M059J (cell line): Measurements from ENCODE around the gene ASIC2. TPM values are rescaled to one million over a fixed set of nuclear protein-coding genes. Genes with fewer than 3 reads are reported as not detected.
A peak's percentile ranks its signal among the peaks of the same experiment; 100 is the strongest.

Experiments
- DNase-seq: peaks from one replicate; pipeline ENCODE4 v3.0.0-alpha.2; 2012; ENCODE audit warnings: low read depth
- total RNA-seq: library from RNA; depleted of rRNA; stranded (reverse); fragments of >200 nt; shearing (Covaris generic); gene quantifications from 2 replicates; pipeline ENCODE4 v1.2.3, GENCODE V29; 2014

The ASIC2 gene
- total RNA-seq, 1 experiment from 2014 or later = not detected

DNA sequence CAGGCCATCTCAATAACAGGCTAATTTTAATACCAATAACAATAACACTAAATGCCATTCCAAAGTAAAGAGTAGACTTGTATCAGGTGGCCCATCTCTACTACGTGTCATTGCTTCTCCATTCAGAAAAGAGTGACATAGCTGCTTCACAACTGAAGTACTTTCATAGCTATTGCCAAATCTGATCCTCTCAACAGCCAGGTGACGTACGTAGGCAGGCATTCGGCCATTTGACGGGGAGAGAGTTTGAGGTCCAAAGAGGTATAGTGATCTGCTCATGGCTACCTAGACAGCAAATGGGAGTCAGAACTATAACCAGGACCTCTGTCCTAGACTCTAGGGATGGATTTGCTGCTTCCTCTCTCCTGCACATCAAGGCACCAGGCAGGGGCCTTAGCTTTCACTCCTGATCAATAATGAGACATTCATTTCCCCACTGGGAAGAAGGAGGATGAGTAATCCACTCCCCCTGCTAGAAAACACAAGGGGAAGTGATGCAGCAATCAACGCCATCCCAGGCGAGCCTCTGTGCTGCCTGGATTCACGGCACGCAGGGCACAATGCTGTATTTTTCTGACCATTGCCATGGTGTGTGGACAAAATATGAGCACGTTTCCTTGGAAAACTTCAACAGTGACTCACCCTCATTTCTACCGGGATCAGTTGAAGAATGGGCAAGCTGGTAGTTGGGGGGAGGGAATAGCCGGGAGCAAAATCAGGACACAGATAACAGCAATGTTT, 220.5 kb downstream of the ASIC2 start:
- peak; percentile 90 for DNase-seq

DNA sequence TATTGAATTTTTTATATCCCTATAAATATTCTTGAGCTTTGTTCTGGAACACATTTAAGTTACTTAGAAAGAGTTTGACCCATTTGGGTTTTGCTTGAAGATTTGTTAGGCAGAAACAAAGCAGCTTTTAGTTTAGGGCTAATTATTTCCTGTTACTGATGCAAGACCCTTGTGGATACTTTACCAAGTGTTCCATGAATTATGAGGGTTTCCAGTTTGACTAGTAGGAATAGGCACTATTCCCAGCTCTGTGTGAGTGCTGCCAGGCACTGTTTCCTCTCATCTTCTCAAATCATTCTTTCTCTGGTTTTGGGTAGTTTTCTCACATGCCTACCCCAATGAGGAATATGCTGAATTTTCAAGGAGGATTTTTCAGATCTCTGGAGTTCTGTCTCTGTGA, 221.4 kb downstream of the ASIC2 start:
- DNase-seq = no peak

DNA sequence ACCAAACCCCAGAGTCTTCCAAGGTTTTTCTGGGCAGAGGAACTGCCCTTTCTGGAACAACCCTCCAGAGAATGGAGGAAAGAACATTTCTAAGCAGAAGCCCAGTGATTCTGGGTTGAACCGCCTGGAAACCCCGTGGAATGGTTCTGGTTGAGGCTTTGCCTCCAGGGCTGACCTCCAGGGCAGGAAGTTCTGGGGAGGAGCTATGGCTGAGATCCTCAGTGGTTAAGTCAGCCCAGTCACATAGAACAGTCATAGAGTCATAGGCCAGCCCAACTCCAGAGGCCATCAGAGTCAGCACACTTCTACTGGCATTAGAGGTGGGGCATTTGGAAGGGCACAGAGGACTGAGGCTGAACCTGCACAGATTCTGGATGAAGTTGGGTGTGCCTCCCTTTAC, 235.5 kb downstream of the ASIC2 start:
- peak; percentile 67 for DNase-seq

DNA sequence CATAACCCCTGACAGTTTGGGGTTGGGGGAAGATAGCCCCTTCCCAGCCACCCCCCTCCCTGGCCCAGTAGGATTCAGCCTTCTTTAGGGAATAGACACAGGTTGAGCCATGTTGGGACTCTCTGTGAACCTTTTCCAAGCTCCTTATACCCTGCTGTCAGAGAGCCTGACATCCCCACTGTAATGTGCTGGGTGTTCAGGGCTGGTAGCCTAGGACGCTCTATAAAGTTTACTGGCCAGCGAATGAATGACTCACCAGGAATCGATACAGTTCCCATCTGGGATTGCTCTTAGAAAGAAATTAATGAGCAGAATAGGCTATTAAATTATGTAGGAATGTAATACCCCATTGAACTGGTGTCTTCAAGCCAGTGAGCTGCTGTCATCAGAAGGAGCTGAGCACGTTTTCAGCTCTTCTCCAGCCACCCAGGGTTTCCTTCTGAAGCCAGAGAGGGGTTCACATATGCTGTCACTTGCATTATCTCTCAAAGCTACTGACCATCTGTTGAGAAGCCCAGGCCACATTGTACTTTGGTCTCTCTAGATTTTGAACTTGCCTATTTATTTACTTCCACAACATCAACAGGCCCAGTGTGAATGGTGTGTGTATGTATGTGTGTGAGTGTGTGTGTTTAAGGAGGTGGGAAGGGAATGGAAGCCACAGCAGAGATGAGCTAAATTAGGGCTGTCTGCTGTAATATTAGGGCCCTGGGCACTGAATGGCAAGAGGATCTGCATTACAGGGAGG, 236.5 kb downstream of the ASIC2 start:
- peak; percentile 33 for DNase-seq

DNA sequence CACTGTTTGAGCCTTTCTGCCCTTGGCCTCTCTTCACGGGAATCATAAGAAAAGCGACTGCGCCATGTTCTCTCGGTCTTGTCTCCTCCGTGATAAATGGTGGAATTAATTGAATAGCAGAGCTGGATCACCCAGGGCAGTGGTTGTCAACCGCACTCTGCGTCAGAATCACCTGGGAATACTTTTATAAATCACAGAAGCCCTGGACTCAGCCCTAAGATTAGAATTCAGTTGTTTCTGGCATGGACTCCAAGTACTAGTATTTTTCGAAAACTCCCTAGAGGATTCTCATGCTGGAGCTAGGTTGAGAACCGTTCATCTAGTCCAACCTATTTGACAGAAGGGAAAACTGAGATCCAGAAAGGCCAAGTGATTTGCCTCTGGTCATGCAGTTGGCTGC, 237.3 kb downstream of the ASIC2 start:
- DNase-seq = peak; percentile 22

DNA sequence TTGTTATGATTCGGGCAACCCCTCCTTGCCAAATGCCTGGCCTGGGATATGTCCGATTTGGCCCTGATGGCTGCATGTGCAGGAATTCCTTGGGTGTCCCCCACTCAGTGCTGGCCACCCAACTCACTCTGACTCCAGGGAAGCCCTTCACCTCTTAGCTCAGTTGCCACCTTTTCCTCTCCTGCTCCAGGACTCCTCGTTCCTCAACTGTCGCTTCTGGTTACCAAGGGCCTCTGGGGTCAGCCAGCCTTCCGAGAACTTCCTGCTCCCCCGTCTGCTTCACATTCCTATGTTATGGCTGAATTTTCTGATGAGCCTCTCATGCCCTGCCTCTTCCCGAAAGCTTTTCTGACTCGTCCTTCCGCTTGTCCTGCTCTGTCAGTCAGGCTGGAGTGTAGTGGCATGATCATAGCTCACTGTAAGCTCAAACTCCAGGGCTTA, 237.9 kb downstream of the ASIC2 start:
- peak; percentile 42 for DNase-seq

DNA sequence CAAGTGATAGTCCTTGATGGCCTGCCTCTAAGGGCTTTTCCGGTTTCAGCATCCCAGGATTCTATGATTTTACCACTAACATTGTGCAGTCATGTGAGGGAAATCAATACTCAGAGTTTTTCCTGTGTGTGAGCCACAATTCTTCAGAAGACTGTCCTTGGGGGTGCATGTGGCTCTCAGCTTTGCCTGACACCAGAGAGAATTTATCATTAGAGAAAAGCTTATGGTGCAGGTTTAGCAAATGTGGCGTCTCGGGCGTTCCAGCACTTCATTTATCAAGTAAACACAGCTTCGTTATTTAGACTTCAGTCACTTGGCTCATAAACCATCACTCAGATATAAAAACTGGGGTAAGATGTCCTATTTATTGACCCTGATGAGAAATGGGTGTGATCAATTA, 238.7 kb downstream of the ASIC2 start:
- DNase-seq = no peak

DNA sequence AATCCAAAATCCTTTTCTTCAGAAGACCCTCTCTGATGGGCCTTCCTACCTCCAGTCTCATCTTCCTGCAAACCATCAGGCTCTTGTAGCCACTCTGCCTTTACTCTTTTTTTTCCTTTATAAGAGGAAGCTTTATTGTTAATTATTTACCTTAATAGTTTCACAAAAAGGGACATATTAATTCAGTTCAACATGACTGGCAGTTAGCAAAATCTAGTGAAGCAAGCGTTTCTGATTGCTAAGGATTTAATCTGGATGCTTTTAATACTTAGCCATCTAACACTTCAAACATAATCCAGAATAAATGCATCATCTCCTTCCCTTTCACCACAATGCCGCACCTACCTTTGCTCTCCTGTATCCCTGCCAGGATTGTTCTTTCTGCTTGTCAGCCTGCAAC, 239.4 kb downstream of the ASIC2 start:
- DNase-seq = no peak

DNA sequence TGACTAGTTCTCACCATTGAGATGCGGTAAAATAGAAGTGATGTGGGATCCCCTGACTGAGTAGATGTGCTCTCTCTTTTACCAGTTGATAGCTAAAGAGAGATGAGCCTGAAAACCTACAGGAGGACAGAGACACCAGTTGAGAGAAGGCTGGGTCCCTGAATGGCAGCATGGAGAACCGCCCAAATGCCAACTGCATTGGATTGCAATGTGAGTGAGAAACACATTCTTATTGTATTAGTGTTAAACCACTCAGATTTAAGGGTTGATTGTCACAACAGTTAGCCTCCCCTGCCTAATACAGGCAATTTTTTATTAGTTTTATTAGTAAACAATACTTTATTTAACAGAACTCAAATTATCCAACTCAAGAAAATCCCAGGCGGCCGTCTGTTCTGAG, 240.2 kb downstream of the ASIC2 start:
- peak; percentile 43 for DNase-seq

DNA sequence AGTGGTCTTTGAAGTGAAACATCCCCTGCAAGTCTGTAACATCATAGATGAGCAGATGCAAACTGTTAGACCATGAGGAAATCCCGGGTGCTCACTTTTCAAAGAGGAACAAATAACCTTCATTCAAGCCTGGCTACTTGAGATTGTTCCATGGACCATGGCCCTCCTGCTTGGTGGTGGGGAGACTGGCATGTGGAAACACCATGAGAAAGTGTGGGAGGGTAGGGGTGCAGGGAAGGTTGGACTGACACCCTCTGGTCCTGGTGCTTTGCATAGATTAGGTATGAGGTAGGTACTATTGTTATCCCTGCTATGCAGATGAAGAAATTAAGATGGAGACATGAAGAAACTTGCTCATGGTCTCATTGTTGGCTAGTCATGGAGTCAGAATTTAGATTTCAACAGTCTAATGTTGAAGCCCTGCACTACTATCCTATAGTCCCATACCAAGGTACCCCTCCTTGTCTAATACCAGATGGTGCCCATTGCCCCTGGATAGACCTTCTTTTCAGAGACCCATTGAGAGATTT, 242.4 kb downstream of the ASIC2 start:
- no peak for DNase-seq

DNA sequence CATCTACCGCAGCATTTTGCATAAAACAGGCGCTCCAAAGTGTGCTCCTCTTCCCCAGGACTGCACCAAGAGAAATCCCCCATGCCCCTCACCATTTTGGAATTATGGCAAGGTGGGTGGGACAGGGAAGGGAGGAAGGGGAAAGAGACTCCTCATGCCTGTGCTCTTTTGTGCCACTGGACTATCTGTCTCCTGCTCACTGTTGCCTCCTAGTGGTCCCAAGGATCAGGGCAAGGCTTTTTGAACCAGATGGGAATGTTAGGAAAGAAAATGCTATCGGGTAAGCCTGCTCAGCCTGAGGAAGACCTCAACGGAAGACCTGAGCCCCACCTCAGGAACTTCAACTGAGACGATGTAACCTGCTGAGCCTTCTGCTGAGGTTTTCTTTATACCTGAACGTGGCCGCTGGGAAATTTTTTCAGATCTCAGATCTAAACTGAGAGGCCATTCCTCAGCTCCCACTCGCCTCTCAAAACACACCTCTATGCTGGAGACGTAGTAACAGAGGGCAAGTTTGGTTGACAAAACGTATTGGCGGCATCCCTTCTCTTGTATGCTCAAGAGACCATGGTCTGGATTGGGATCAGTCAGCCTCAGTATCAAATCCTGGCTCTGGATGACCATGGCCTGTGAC, 243.2 kb downstream of the ASIC2 start:
- peak; percentile 39 for DNase-seq

DNA sequence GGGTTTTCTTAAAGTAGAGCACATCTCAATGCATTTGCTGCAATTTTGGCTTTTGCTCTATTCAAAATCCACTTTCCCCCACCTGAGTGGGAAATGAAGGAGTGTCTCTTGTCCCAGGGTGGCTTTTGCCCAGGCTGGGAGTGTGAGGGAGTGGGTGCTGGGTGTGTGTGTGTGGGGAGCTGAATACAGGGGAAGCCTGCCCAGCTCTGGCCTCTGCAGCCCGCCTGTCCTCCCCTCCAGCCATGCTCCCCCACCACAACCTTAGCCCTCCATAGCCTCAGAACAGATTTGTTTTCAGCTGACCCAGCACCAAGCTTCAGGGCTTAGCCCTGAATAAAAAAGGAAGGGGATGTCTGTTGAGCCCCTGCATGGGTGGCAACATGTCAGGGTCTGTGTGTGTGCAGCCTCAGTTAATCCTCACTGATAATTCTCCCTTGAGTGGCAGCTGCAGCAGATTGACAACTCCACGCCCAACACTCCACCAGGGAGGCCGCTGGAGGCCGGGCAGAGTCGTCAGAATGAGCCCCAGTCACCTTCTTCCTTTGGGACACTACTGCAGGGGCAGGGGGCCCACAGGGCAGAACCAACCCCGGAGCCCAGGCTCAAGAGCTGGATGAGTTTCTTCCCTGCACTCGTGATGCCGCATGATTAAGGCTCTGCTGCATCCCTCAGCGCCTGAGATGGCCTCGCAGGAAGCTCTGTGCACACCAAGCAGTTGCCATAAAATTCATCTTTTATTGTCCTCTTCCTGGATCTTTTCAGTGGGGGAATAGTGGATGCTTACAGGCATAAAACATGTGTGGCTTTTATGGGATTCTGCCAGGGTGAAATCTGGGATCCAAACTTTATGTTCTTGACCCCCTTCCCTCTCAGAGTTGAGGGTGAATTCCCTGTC, 246.5 kb downstream of the ASIC2 start:
- no peak for DNase-seq

DNA sequence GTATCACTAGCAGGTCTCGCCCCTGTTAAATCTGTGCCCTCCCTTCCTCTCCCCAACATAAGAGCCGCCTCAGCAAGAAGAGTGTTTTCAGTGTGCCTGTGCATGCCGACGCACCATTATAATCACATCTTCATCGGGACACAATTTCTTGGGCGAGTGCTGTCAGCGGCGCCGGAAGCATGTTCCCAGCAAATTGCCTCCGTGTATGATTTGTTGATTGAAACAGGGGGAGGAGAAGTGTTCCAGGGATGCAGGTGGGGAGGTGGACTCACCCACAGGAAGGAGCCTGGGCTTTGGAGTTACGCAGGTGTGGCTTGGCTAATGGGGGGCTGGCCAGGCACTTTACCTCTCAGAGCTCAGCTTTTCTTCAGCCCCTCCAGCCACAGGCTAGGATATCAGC, 247.9 kb downstream of the ASIC2 start:
- no peak for DNase-seq

DNA sequence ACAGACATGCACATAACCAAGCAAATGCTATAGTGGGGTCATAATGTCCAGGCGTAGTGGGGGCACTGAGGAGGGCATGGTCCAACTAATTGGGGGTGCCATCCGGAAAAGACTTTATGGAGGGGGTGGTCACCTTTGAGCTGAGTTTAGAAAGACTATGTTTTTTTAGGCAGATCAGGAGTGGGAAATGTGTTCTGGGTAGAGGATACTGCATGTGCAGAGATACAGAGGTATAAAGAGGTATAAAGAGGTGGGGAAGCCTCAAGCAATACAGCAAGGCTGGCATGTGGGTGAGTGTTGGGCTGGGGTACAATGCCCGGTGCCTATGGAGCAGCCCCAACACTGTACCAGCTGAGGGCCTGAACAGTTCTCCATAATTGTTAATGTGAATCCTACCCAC, 248.3 kb downstream of the ASIC2 start:
- DNase-seq = no peak

DNA sequence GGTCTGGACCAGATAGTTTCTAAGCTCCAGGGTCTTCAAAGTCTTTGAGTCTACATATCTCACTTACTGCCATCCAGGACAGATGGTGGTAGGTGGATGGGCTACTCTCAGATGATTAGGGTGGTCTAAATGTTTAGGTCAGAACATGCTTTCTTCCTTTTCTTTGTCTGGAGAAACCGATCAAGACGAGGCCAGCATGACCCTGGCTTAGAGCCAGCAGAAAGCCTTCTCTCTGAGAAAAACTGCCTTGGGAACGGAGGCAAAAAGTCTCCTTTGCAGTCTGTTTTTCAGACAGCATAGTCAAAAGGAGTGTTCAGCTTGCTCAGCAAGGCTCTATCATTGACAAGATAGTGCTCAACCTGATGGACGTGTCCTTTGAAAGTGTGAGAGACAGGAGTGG, 252.6 kb downstream of the ASIC2 start:
- no peak for DNase-seq

DNA sequence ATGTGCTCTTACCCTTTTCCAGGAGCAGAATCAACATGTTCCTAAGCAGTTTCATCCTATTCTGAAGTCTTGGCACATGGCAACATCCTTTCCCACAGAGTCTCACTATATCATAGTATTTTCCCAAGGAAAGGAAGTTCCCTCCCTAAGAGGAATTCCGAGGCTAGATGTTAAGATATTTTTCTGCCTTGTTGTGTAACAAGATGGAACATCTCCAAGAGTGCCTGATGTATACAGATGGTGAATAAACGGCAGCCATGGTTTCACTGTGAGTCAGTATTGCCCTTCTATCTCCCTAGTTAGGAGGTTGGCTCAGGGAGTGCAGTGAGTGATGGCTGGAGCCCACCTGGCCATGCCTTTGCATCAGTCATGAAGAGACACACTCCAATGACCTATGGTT, 253.2 kb downstream of the ASIC2 start:
- DNase-seq = no peak

DNA sequence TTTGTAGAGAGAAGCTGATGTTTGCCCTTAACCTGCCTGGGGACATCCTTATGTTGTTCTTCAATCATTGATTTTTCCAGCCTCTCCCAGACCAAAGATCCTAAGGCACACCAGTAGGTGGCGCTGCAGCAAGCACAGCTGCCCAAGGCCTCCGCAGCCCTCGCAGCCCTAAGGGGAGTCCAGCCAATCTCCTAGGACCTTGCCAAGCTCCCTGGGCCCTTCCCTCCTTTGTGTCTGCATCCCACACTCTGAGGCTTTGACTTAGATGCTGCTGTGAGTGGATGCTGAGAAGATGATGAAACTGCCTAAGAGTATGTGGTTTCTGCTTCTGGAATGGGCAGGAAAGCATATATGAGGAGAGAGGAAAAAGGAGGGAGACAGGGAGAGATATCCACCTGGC, 254.4 kb downstream of the ASIC2 start:
- DNase-seq = no peak

DNA sequence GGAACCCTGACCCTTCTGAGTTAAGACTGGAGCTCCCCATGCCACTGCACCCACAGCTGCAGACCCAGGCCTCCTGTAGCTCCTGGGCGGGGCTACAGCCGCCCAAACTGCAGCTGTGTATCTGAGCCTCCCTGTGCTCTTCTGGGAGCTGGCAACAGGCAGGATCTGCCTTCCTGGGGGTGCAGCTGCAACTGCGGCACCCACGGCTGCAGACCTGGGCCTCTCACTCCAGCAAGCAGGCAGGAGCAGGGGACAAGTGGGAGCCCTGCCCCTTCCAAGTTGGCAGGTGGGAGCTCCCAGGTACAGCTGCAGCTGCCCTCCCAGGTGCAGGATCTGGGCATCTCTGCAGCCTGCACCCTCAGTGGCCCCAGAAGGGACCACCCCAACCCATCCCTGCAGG, 259.9 kb downstream of the ASIC2 start:
- DNase-seq = no peak

DNA sequence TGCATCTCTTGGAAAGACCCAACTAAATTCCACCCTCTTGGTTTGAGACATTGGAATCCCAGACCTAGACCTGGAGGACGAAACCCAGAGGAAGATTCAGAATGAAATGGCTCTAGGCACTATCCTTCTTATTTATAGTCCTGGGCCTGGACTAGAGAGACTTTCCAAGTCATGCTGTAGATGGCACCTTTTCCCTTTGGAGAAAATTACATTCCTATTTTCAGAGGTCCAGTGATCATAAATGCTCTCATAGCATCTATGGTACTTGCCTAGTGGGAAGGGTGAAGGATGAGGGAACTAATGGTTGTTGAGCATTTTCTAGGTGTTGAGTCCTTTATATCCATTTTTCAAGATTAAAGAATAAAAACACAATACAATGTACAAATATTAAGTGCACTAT, 264.3 kb downstream of the ASIC2 start:
- DNase-seq = no peak

DNA sequence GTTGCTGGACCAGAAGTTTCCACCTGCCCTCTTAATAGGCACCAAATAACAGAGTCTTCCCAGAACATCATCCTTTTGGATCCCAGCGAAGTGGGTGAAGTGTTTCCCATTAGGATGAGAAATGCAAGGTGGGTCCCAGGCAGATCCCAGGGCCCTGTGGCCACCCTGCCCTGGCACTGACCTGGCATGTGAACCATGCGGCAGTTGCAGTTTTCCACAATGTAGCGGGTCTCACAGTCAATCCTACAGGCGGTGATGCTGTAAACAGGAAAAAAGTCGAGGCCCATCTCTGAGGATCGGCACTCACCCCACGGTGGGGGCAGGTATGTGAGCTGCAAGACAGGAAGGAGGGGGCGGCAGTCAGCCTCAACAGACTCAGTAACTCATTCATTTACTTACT, 265.0 kb downstream of the ASIC2 start:
- DNase-seq = no peak

DNA sequence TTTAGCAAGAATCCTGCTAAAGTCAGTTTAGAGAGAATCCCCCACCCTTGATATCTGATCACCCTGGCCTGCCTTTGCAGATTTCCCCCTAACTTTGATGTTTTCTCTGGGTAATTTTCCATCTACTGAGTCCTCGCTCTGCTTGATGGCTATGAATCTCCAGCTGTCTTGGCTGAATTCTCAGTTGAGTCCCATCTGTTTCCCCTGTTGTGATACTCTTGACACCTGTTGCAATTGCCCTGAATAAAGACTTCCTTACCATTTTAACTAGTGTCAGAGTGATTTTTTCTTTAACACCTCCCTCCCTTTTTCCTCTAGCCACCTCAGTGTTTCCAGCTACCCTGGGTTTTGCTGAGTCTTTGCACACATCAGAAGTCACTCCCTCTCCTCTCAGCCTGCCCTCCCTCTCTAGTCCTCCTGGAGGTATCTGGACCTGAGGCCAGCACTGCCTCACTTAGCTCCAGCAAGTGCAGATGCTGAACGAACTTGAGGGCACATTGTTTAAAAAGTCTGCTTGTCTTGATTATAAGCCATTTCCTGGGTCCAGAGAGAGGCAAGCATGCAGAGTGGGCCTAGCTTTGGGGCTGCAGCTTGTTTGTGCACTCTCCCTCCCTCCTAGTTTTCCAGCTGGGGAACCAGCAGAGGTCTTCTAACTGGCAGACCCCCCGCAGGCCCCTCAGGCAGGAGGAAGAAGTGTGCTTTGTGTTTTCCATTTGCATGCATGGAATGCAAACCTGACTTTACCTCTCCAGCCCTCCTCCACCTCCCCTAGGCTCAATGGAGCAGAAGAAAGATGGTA, 268.2 kb downstream of the ASIC2 start:
- DNase-seq = no peak
